GM12878 (cell line): ENCODE measurements around the gene ELL2. TPM values are rescaled to one million over a fixed set of nuclear protein-coding genes. Genes with fewer than 3 reads are reported as not detected.

Experiments used
- ATAC-seq: fragments of 200-7000 bp; cut with Tn5 transposase; 3 replicates; pipeline ENCODE4 v1.9.1; 2020; ENCODE audit warnings: mild to moderate bottlenecking, moderate library complexity
- BruUV-seq: library from RNA; stranded (reverse); fragments of 400-500 nt; replicated peaks from 2 replicates; lab custom pipeline; 2021; lab: Mats Ljungman, UMichigan
- CTCF ChIA-PET: fragments of 300-600 bp; sonication (Branson Sonifier 250); formaldehyde crosslinking; extraction: SDS; loops from one replicate; lab custom pipeline; 2021; ENCODE audit warnings: inconsistent platforms; lab: Yijun Ruan, JAX
- POLR2A ChIA-PET: fragments of 350-600 bp; formaldehyde crosslinking; extraction: SDS; loops from one replicate; lab custom pipeline; 2021; ENCODE audit warnings: inconsistent platforms; lab: Charles Lee
- RAD21 ChIA-PET: fragments of 300-600 bp; sonication (Branson Sonifier 250); formaldehyde crosslinking; loops from one replicate; lab custom pipeline; 2023; ENCODE audit warnings: antibody characterized with exemption; ENCODE audit not compliant: unreplicated experiment; lab: Charles Lee
- SMC1A ChIA-PET: fragments of 300-600 bp; sonication (Branson Sonifier 250); formaldehyde crosslinking; loops from one replicate; lab custom pipeline; 2023; ENCODE audit not compliant: unreplicated experiment, uncharacterized antibody; lab: Charles Lee
- DNase-seq: peaks from one replicate; pipeline ENCODE4 v3.0.0-alpha.2; 2011; ENCODE audit warnings: low read depth, low spot score
- FAIRE-seq: peaks from 3 replicates; lab custom pipeline; 2011; peaks lifted over from hg19 to GRCh38; lab: Jason Lieb, UNC
- H2AFZ ChIP-seq: 2 replicates; pipeline ENCODE4 v1.6.0; 2011; ENCODE audit warnings: low read depth, low read length, control low read depth; ENCODE audit not compliant: control insufficient read depth
- H3K27ac ChIP-seq: 2 replicates; pipeline ENCODE4 v1.5.1; 2011; ENCODE audit warnings: control low read depth; ENCODE audit not compliant: control insufficient read depth, insufficient read depth
- H3K27me3 ChIP-seq, 2 experiments: replicated peaks in 1 of 2; 2 replicates each; pipeline versions ENCODE4 v1.6.0 to v1.6.1; 2011; ENCODE audit warnings: low read length in 1 of 2; ENCODE audit not compliant: control insufficient read depth in 2 of 2, insufficient read depth in 2 of 2
- H3K36me3 ChIP-seq, 2 experiments: 2 replicates each; pipeline ENCODE4 v1.5.1; 2011; ENCODE audit warnings: low read length in 1 of 2; ENCODE audit not compliant: control insufficient read depth in 2 of 2, insufficient read depth in 2 of 2
- H3K4me1 ChIP-seq: 2 replicates; pipeline ENCODE4 v1.6.1; 2011; ENCODE audit warnings: mild to moderate bottlenecking, low read length, moderate library complexity, mixed read lengths; ENCODE audit not compliant: control insufficient read depth, insufficient read depth
- H3K4me2 ChIP-seq: 2 replicates; pipeline ENCODE4 v1.6.0; 2011; ENCODE audit warnings: control low read depth; ENCODE audit not compliant: control insufficient read depth, insufficient read depth
- H3K4me3 ChIP-seq: fragments of 200-600 bp; sonication (generic); 2 replicates; pipeline ENCODE4 v1.5.1; 2016
- H3K79me2 ChIP-seq: 2 replicates; pipeline ENCODE4 v1.6.0; 2011; ENCODE audit warnings: low read length; ENCODE audit not compliant: control insufficient read depth, insufficient read depth
- H3K9ac ChIP-seq: 2 replicates; pipeline ENCODE4 v1.8.0; 2011; ENCODE audit warnings: low read length, control low read depth, mixed read lengths; ENCODE audit not compliant: control insufficient read depth, insufficient read depth
- H3K9me3 ChIP-seq: replicated peaks from 3 replicates; pipeline ENCODE4 v1.5.1; 2011; ENCODE audit warnings: mild to moderate bottlenecking, low read length; ENCODE audit not compliant: control insufficient read depth, insufficient read depth
- H4K20me1 ChIP-seq: 2 replicates; pipeline ENCODE4 v1.6.0; 2011; ENCODE audit not compliant: control insufficient read depth, insufficient read depth
- CUX1 ChIP-seq: IDR thresholded peaks from 2 replicates; pipeline ENCODE4 v1.6.1; 2012; ENCODE audit warnings: improper control_type of control experiment, low read depth, low read length; ENCODE audit not compliant: insufficient replicate concordance
- IKZF2 ChIP-seq, 2 experiments: fragments of 450-650 bp; IDR thresholded peaks; 2 replicates each; pipeline ENCODE4 v1.6.1; 2017; ENCODE audit warnings: mild to moderate bottlenecking in 2 of 2, moderate library complexity in 2 of 2
- IRF5 ChIP-seq: fragments of 450-650 bp; IDR thresholded peaks from 2 replicates; pipeline ENCODE4 v1.6.1; 2017; ENCODE audit warnings: borderline replicate concordance
- JUNB ChIP-seq: IDR thresholded peaks from 2 replicates; pipeline ENCODE4 v1.6.1; 2016; ENCODE audit warnings: antibody characterized with exemption, mild to moderate bottlenecking
- MEF2A ChIP-seq: IDR thresholded peaks from 2 replicates; pipeline ENCODE4 v1.6.1; 2011; ENCODE audit warnings: low read depth, mild to moderate bottlenecking, low read length, moderate library complexity; ENCODE audit not compliant: insufficient read depth
- NFXL1 ChIP-seq: fragments of 450-650 bp; IDR thresholded peaks from 2 replicates; pipeline ENCODE4 v1.6.1; 2017; ENCODE audit warnings: antibody characterized with exemption, mild to moderate bottlenecking, borderline replicate concordance
- NR2C1 ChIP-seq: fragments of 450-650 bp; IDR thresholded peaks from 2 replicates; pipeline ENCODE4 v1.6.1; 2017; ENCODE audit warnings: antibody characterized with exemption, mild to moderate bottlenecking, moderate library complexity
- NRF1 ChIP-seq: conservative IDR thresholded peaks from 2 replicates; pipeline ENCODE4 v1.6.1; 2011; ENCODE audit warnings: mild to moderate bottlenecking, low read depth, low read length, improper control_type of control experiment
- RCOR1 ChIP-seq: conservative IDR thresholded peaks from 2 replicates; pipeline ENCODE4 v1.6.1; 2012; ENCODE audit warnings: low read depth, low read length, improper control_type of control experiment
- SMAD5 ChIP-seq: IDR thresholded peaks from 2 replicates; pipeline ENCODE4 v1.6.1; 2016; ENCODE audit warnings: antibody characterized with exemption, low read depth
- SMARCA5 ChIP-seq: fragments of 450-650 bp; IDR thresholded peaks from 2 replicates; pipeline ENCODE4 v1.6.1; 2017; ENCODE audit warnings: mild to moderate bottlenecking
- SRF ChIP-seq, 2 experiments: IDR thresholded peaks; 2 replicates each; pipeline ENCODE4 v1.6.1; 2011; ENCODE audit warnings: low read depth in 2 of 2, low read length in 2 of 2, mild to moderate bottlenecking in 1 of 2, moderate library complexity in 1 of 2
- ZNF207 ChIP-seq: fragments of 450-650 bp; IDR thresholded peaks from 2 replicates; pipeline ENCODE4 v1.6.1; 2014; ENCODE audit warnings: antibody characterized with exemption, mild to moderate bottlenecking, borderline replicate concordance
- ZNF274 ChIP-seq: IDR thresholded peaks from one replicate; pipeline ENCODE4 v1.8.0; 2011; ENCODE audit not compliant: insufficient read length, insufficient read depth
- ZNF687 ChIP-seq: fragments of 450-650 bp; IDR thresholded peaks from 2 replicates; pipeline ENCODE4 v1.6.1; 2017; ENCODE audit warnings: mild to moderate bottlenecking, moderate library complexity
- WGBS: methylation state at CpG from one replicate; pipeline ENCODE4 v1.1.6; 2016; ENCODE audit warnings: low lambda C conversion rate; ENCODE audit not compliant: insufficient replicate concordance, insufficient coverage; ENCODE audit errors: missing lambda C conversion rate; 5-methylcytosine and 5-hydroxymethylcytosine counted together
- in situ Hi-C: fragments of 300-500 bp; cut with MboI; formaldehyde crosslinking; loops from 9 replicates; pipeline ENCODE4 v1.14.3; 2018; ENCODE audit warnings: mixed read lengths
- intact Hi-C: fragments of 100-400 bp; cut with micrococcal nuclease; formaldehyde crosslinking; loops from one replicate; pipeline ENCODE4 v1.14.2; 2022; ENCODE audit not compliant: unreplicated experiment
- polyA plus RNA-seq, 11 experiments: library from polyadenylated mRNA; depleted of rRNA in 4 of 11; unstranded in 6 of 11; stranded (reverse) in 5 of 11; fragments of >200 nt; fragmentation: Nextera tagmentation in 4 of 11; fragmentation: Illumina TruSeq in 1 of 11; extraction: Ambion mirVana in 4 of 11; extraction: Trizol in 1 of 11; gene quantifications; 1 replicate in 1 of 11; 2 replicates in 10 of 11; pipeline versions ENCODE4 v1.2.1 to v1.2.3, GENCODE V29; 2011 to 2016; ENCODE audit warnings: inconsistent platforms in 2 of 11, missing spikeins in 2 of 11, low read depth in 1 of 11
- total RNA-seq, 4 experiments: library from RNA; depleted of rRNA in 3 of 4; stranded (reverse); fragments of >200 nt in 3 of 4; fragmentation: Illumina TruSeq in 1 of 4; extraction: Trizol in 1 of 4; gene quantifications; 2 replicates each; pipeline versions ENCODE4 v1.2.1 to v1.2.3, GENCODE V29; 2013 to 2021

Gene ELL2
- total and polyA plus RNA-seq, 10 of the 15 experiments (the other 5 are each of a cell fraction or from before 2014, with no cell fraction given): 24.2 to 91.4 (median 57.4) TPM

GRCh38 chr5:95967236-95967635 is 5.6 kb upstream of the ELL2 start:
- H3K4me1 ChIP-seq: no peaks in the 10 kb centered on the region
- SMC1A ChIA-PET: no interaction called here
- POLR2A ChIA-PET: no interaction called here
- TF ChIP-seq SMARCA5: no peak
- TF ChIP-seq MEF2A: no peak
- no peak for TF ChIP-seq IKZF2 (IDR thresholded peaks at IDR 0.05)
- TF ChIP-seq ZNF274: no peak
- TF ChIP-seq IRF5: no peak
- no peak for TF ChIP-seq RCOR1
- no peak for TF ChIP-seq CUX1
- TF ChIP-seq ZNF207: no peak
- TF ChIP-seq NFXL1: no peak
- TF ChIP-seq SMAD5: no peak
- TF ChIP-seq NR2C1: no peak
- TF ChIP-seq ZNF687: no peak
- no peak for TF ChIP-seq SRF (IDR thresholded peaks at IDR 0.05; ENCODE audit: low read depth in 2 of 2, low read length in 2 of 2)
- no peak for TF ChIP-seq NRF1
- TF ChIP-seq JUNB: no peak
- H3K79me2 ChIP-seq: no peaks in the 10 kb centered on the region
- no peak overlapping the region for H2AFZ ChIP-seq
- H4K20me1 ChIP-seq: no peaks in the 10 kb centered on the region
- no peaks in the 10 kb centered on the region for H3K36me3 ChIP-seq
- no TSS peak for BruUV-seq
- H3K4me3 ChIP-seq: no peak overlapping the region
- 100% methylated on average over 1 of the region's 1 CpG for WGBS
- H3K9me3 ChIP-seq: no peaks in the 10 kb centered on the region; the same call in none of the 3 replicates
- CTCF ChIA-PET: no interaction called here
- no peak for FAIRE-seq
- H3K4me2 ChIP-seq: no peak overlapping the region
- DNase-seq: no peak
- intact Hi-C loops: loop anchor here (10.0 kb wide), 1 partner anchor 638 kb away; no protein-coding TSS in a partner anchor
- no peak overlapping the region for H3K9ac ChIP-seq
- no peak for ATAC-seq
- no peak overlapping the region for H3K27ac ChIP-seq
- no peaks in the 10 kb centered on the region for H3K27me3 ChIP-seq
- RAD21 ChIA-PET: no interaction called here
- in situ Hi-C loops: no loop called here
